Measurements from ENCODE around the gene BTN1A1.
"Not testable (repeated sequence)": the region's sequence is repeated elsewhere in the genome, so short reads cannot be mapped to it uniquely, and the experiment has no call there.

The BTN1A1 gene

GRCh38 chr6:26514984-26515383, 14.9 kb downstream of the BTN1A1 start:
- no peak for DNase-seq

- no peak for DNase-seq
Measured at GRCh38 chr6:26516481-26517427, 16.7 kb downstream of the BTN1A1 start.

GRCh38 chr6:26519359-26519758, 19.3 kb downstream of the BTN1A1 start:
- no peak for DNase-seq

- DNase-seq: no peak
Measured at GRCh38 chr6:26520237-26520849, 20.2 kb downstream of the BTN1A1 start.

GRCh38 chr6:26520850-26521599, 20.9 kb downstream of the BTN1A1 start:
- peak; percentile 85 for DNase-seq

GRCh38 chr6:26521600-26522391, 21.7 kb downstream of the BTN1A1 start:
- peak; percentile 90 for DNase-seq

- DNase-seq: peak; percentile 54
Measured at GRCh38 chr6:26522486-26523228, 22.6 kb downstream of the BTN1A1 start.

- not testable (repeated sequence) for DNase-seq
Measured at GRCh38 chr6:26524314-26524713, 24.2 kb downstream of the BTN1A1 start.

GRCh38 chr6:26524722-26525370, 24.7 kb downstream of the BTN1A1 start:
- no peak for DNase-seq

DNA sequence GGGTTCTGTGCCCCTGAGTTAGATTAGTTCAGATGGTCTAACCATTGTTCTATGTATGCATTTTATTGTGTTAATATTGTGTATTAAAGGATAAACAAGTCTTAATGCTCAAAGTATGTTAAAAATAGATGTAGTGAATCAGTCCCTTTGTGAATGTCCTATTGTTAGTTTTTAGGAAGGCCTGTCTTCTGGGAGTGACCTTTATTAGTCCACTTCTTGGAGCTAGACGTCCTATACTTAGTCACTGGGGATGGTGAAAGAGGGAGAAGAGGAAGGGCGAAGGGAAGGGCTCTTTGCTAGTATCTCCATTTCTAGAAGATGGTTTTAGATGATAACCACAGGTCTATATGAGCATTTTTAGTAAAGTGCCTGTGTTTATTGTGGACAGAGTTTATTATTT, 25.7 kb downstream of the BTN1A1 start:
- no peak for DNase-seq

- DNase-seq: no peak
Measured at GRCh38 chr6:26526928-26527327, 26.8 kb downstream of the BTN1A1 start.

DNA sequence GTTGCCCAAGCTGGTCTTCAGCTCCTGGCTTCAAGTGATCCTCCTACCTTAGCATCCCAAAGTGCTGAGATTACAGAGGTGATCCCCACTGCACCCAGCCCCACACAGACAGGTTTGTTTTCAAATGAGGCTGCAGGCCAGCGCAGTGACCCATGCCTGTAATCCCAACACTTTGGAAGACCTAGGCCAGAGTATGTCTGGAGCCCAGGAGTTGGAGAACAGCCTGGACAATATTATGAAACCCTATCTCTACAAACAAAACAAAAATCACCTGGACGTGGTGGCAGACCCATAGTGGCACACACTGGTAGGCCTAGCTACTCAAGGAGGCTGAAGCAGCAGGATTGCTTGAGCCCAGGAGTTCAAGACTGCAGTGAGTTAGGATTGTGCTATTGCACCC, 30.1 kb downstream of the BTN1A1 start:
- DNase-seq: no peak

- no peak for DNase-seq
Measured at GRCh38 chr6:26531897-26532296, 31.8 kb downstream of the BTN1A1 start.

DNA sequence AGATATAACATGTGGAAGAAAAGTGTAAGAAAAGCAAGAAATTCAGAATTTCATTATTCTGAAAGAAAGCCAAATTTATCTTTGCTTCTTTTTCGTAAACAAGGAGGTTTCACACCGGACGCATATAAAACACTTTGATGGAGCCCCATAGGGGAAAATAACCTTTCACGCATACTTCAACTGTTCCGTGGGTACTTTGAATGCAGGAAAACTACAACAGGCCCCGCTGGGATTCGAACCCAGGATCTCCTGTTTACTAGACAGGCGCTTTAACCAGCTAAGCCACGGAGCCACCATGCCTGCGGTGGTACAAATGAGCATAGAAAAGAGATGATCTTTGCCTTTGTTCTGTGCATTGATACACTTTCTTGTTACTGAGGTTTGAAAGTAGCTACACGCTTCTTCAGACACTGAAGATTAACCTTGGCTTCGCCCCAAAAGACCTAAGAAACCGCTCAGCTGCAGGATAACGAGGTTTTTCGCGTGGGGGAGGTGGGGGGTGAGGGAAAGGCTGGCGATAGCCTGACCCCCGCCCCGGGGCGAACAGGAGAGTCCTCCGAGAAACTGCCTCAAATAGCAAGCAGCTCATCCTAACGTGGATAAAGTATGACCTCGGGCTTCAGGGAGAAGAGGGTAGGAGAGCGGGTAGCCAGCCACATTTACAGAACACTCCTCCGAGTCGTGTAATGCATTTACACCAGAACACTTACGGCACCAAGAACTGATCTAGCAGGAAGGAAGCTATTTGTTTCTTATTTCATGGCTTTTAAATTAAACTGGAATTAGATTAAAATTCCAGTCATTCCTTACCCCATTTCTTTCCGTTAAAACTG, 32.8 kb downstream of the BTN1A1 start:
- peak; percentile 95 for DNase-seq

- DNase-seq: no peak
Measured at GRCh38 chr6:26533532-26533931, 33.4 kb downstream of the BTN1A1 start.

DNA sequence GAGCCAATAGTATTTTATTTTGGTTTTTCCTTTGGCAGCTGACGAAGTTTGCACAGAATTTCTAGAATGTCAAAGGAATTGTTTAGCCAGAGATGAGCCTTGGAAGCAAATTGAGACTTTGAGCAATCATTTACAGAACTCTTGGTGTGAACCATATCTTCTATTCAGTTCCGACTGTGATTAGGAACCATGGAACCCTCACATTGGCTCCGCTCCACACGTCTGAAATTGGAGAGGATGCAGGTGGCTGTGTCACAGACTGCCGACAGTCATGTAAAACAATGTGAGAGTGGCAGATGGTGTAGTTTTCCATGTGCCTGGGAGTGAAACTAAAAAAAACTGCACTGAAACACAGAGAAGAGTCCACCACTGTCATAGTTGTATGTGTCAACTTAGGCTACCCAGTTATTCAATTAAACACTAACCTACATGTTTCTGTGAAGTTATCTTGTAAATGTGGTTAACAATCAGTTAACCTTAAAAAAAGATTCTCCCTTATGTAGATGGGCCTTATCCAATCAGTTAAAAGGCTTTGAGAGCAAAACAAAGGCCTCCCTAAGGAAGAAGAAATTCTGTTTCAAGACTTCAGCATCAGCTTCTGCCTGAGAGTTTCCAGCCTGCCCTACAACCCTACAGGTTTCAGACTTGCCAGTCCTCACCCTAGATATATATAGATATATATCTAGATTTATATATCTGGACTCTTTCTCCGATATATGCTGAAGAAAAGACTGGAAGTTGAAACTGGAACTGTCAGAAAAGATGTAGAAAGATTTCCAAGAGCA, 34.8 kb downstream of the BTN1A1 start:
- no peak for DNase-seq

- DNase-seq: peak; percentile 75
Measured at GRCh38 chr6:26536571-26537159, 36.6 kb downstream of the BTN1A1 start.

- peak; percentile 95 for DNase-seq
Measured at GRCh38 chr6:26537160-26537845, 37.2 kb downstream of the BTN1A1 start.
